Measurements from ENCODE around the gene ZNF687.

Gene ZNF687

GRCh38 chr1:151265446-151266236 lies 16.5 kb upstream of the ZNF687 start:
- ATAC-seq = no peak
- TF ChIP-seq PPARA (CRISPR knock-in tag; IDR thresholded peaks at IDR 0.05; ENCODE audit: borderline replicate concordance) = no peak
- TF ChIP-seq, protein P1, sequence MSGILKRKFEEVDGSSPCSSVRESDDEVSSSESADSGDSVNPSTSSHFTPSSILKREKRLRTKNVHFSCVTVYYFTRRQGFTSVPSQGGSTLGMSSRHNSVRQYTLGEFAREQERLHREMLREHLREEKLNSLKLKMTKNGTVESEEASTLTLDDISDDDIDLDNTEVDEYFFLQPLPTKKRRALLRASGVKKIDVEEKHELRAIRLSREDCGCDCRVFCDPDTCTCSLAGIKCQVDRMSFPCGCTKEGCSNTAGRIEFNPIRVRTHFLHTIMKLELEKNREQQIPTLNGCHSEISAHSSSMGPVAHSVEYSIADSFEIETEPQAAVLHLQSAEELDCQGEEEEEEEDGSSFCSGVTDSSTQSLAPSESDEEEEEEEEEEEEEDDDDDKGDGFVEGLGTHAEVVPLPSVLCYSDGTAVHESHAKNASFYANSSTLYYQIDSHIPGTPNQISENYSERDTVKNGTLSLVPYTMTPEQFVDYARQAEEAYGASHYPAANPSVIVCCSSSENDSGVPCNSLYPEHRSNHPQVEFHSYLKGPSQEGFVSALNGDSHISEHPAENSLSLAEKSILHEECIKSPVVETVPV (CRISPR knock-in tag; IDR thresholded peaks at IDR 0.05) = no peak
- TF ChIP-seq OSR1 (CRISPR knock-in tag; IDR thresholded peaks at IDR 0.05) = no peak
- TF ChIP-seq SNAI2 (CRISPR knock-in tag; IDR thresholded peaks at IDR 0.05) = no peak
- TF ChIP-seq, protein P2, sequence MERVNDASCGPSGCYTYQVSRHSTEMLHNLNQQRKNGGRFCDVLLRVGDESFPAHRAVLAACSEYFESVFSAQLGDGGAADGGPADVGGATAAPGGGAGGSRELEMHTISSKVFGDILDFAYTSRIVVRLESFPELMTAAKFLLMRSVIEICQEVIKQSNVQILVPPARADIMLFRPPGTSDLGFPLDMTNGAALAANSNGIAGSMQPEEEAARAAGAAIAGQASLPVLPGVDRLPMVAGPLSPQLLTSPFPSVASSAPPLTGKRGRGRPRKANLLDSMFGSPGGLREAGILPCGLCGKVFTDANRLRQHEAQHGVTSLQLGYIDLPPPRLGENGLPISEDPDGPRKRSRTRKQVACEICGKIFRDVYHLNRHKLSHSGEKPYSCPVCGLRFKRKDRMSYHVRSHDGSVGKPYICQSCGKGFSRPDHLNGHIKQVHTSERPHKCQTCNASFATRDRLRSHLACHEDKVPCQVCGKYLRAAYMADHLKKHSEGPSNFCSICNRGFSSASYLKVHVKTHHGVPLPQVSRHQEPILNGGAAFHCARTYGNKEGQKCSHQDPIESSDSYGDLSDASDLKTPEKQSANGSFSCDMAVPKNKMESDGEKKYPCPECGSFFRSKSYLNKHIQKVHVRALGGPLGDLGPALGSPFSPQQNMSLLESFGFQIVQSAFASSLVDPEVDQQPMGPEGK (CRISPR knock-in tag; IDR thresholded peaks at IDR 0.05; ENCODE audit: borderline replicate concordance) = no peak
- TF ChIP-seq TOX (CRISPR knock-in tag; IDR thresholded peaks at IDR 0.05; ENCODE audit: borderline replicate concordance) = no peak
- no peak for TF ChIP-seq BACH2 (CRISPR knock-in tag; IDR thresholded peaks at IDR 0.05; ENCODE audit: borderline replicate concordance)
- TF ChIP-seq, protein P3, sequence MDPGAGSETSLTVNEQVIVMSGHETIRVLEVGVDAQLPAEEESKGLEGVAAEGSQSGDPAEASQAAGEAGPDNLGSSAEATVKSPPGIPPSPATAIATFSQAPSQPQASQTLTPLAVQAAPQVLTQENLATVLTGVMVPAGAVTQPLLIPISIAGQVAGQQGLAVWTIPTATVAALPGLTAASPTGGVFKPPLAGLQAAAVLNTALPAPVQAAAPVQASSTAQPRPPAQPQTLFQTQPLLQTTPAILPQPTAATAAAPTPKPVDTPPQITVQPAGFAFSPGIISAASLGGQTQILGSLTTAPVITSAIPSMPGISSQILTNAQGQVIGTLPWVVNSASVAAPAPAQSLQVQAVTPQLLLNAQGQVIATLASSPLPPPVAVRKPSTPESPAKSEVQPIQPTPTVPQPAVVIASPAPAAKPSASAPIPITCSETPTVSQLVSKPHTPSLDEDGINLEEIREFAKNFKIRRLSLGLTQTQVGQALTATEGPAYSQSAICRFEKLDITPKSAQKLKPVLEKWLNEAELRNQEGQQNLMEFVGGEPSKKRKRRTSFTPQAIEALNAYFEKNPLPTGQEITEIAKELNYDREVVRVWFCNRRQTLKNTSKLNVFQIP (CRISPR knock-in tag; IDR thresholded peaks at IDR 0.05; ENCODE audit: borderline replicate concordance, low read depth) = no peak
- no peak for TF ChIP-seq ZFP3 (CRISPR knock-in tag; IDR thresholded peaks at IDR 0.05)
- no peak for TF ChIP-seq TCF4 (CRISPR knock-in tag; IDR thresholded peaks at IDR 0.05; ENCODE audit: borderline replicate concordance)
- TF ChIP-seq ESRRG (CRISPR knock-in tag; IDR thresholded peaks at IDR 0.05) = no peak
- no peak for TF ChIP-seq CREB5 (CRISPR knock-in tag; IDR thresholded peaks at IDR 0.05; ENCODE audit: low read depth)
- no peak for TF ChIP-seq ZNF70 (CRISPR knock-in tag; IDR thresholded peaks at IDR 0.05)
- TF ChIP-seq ARNTL (CRISPR knock-in tag; IDR thresholded peaks at IDR 0.05; ENCODE audit: borderline replicate concordance, low read depth) = no peak
- TF ChIP-seq TSHZ2 (CRISPR knock-in tag; IDR thresholded peaks at IDR 0.05) = no peak
- TF ChIP-seq RARB (CRISPR knock-in tag; IDR thresholded peaks at IDR 0.05) = no peak

- no peak for TF ChIP-seq GLIS3 (CRISPR knock-in tag; IDR thresholded peaks at IDR 0.05)
- no peak for TF ChIP-seq TSHZ2 (CRISPR knock-in tag; IDR thresholded peaks at IDR 0.05)
- no peak for TF ChIP-seq TCF4 (CRISPR knock-in tag; IDR thresholded peaks at IDR 0.05; ENCODE audit: borderline replicate concordance)
- no peak for TF ChIP-seq PPARA (CRISPR knock-in tag; IDR thresholded peaks at IDR 0.05; ENCODE audit: borderline replicate concordance)
- TF ChIP-seq SNAI2 (CRISPR knock-in tag; IDR thresholded peaks at IDR 0.05) = no peak
- TF ChIP-seq ZNF565 (CRISPR knock-in tag; conservative IDR thresholded peaks at IDR 0.05; ENCODE audit: low read depth) = no peak
- TF ChIP-seq ISL1 (CRISPR knock-in tag; IDR thresholded peaks at IDR 0.05) = no peak
- no peak for TF ChIP-seq ZFP30 (CRISPR knock-in tag; IDR thresholded peaks at IDR 0.05)
- TF ChIP-seq ARNTL (CRISPR knock-in tag; IDR thresholded peaks at IDR 0.05; ENCODE audit: borderline replicate concordance, low read depth) = no peak
- TF ChIP-seq, protein P3 (CRISPR knock-in tag; IDR thresholded peaks at IDR 0.05; ENCODE audit: borderline replicate concordance, low read depth) = no peak
- TF ChIP-seq RARB (CRISPR knock-in tag; IDR thresholded peaks at IDR 0.05) = no peak
- no peak for TF ChIP-seq ZC3H10 (CRISPR knock-in tag; IDR thresholded peaks at IDR 0.05)
- TF ChIP-seq ZNF70 (CRISPR knock-in tag; IDR thresholded peaks at IDR 0.05) = no peak
- TF ChIP-seq CREB5 (CRISPR knock-in tag; IDR thresholded peaks at IDR 0.05; ENCODE audit: low read depth) = no peak
- ATAC-seq = no peak
Observed at GRCh38 chr1:151266315-151266714, 15.8 kb upstream of the ZNF687 start.
